IPS-18c (cell line): ENCODE results near the gene SLC17A5.
"Not testable (repeated sequence)": the region's sequence is repeated elsewhere in the genome, so short reads cannot be mapped to it uniquely, and the experiment has no call there.

Experiments used
- H3K4me3 ChIP-seq: 2 replicates; pipeline ENCODE4 v1.7.0; 2013; ENCODE audit warnings: low read depth, mild to moderate bottlenecking, low read length, moderate library complexity; ENCODE audit not compliant: insufficient read depth
- H3K9me3 ChIP-seq: one replicate; pipeline ENCODE4 v1.6.1; 2013; ENCODE audit warnings: mild to moderate bottlenecking, low read length, moderate library complexity; ENCODE audit not compliant: control insufficient read depth, insufficient read depth

Gene SLC17A5

GRCh38 chr6:73653571-73654424, at the start of gene SLC17A5:
TSS of gene SLC17A5 (minus strand) at chr6:73653992. CDS start at chr6:73653886, 106 bp downstream.
- no peaks in the 10 kb centered on the region for H3K9me3 ChIP-seq
- H3K4me3 ChIP-seq = peak within 1 kb of the TSS; percentile 84

GRCh38 chr6:73703466-73703865, 49.7 kb upstream of the SLC17A5 start:
- Histone ChIP-seq H3K4me3 (no peak overlapping the region), H3K9me3 (no peaks in the 10 kb centered on the region)

- Histone ChIP-seq H3K9me3 (no peaks in the 10 kb centered on the region), H3K4me3 (no peak overlapping the region)
Observed at GRCh38 chr6:73702444-73702843, 48.7 kb upstream of the SLC17A5 start.

- H3K9me3 ChIP-seq = no peaks in the 10 kb centered on the region
- H3K4me3 ChIP-seq = no peak overlapping the region
Observed at GRCh38 chr6:73699676-73700459, 46.1 kb upstream of the SLC17A5 start.

GRCh38 chr6:73696966-73697655, 43.3 kb upstream of the SLC17A5 start:
- Histone ChIP-seq H3K4me3 (no peak overlapping the region), H3K9me3 (no peaks in the 10 kb centered on the region)

- Histone ChIP-seq H3K9me3 (no peaks in the 10 kb centered on the region), H3K4me3 (peak within 1 kb of the TSS; percentile 56)
Observed at GRCh38 chr6:73695619-73696421, 42.0 kb upstream of the SLC17A5 start, which contains the start of gene CD109. TSS of gene CD109 (plus strand) at chr6:73696203. CDS start at chr6:73696216, 13 bp downstream.

- no peak overlapping the region; the same call in 1 of the 2 replicates for H3K4me3 ChIP-seq
- H3K9me3 ChIP-seq = no peaks in the 10 kb centered on the region
Observed at GRCh38 chr6:73694711-73695411, 41.1 kb upstream of the SLC17A5 start.

GRCh38 chr6:73691512-73691911, 37.7 kb upstream of the SLC17A5 start:
- H3K9me3 ChIP-seq = no peaks in the 10 kb centered on the region
- no peak overlapping the region for H3K4me3 ChIP-seq

GRCh38 chr6:73690056-73690455, 36.3 kb upstream of the SLC17A5 start:
- Histone ChIP-seq H3K4me3 (no peak overlapping the region), H3K9me3 (no peaks in the 10 kb centered on the region)

GRCh38 chr6:73688351-73688750, 34.6 kb upstream of the SLC17A5 start:
- no peaks in the 10 kb centered on the region for H3K9me3 ChIP-seq
- H3K4me3 ChIP-seq = no peak overlapping the region

GRCh38 chr6:73683574-73683973, 29.8 kb upstream of the SLC17A5 start:
- not testable (repeated sequence) for H3K4me3 ChIP-seq, H3K9me3 ChIP-seq

GRCh38 chr6:73680289-73680918, 26.6 kb upstream of the SLC17A5 start:
- no peaks in the 10 kb centered on the region for H3K9me3 ChIP-seq
- no peak overlapping the region for H3K4me3 ChIP-seq

GRCh38 chr6:73679846-73680245, 26.1 kb upstream of the SLC17A5 start:
- not testable (repeated sequence) for H3K4me3 ChIP-seq

GRCh38 chr6:73679009-73679408, 25.2 kb upstream of the SLC17A5 start:
- no peak overlapping the region for H3K4me3 ChIP-seq
- H3K9me3 ChIP-seq = no peaks in the 10 kb centered on the region

More at GRCh38 chr6:73679846-73680245, 26.1 kb upstream of the SLC17A5 start:
- not testable (repeated sequence) for H3K9me3 ChIP-seq

- Histone ChIP-seq H3K9me3 (no peaks in the 10 kb centered on the region), H3K4me3 (no peak overlapping the region)
Observed at GRCh38 chr6:73675466-73676098, 21.8 kb upstream of the SLC17A5 start.
